ENCODE results near the gene TRAM2. TPM values are rescaled to one million over a fixed set of nuclear protein-coding genes. Genes with fewer than 3 reads are reported as not detected.

Gene TRAM2
- total and polyA plus RNA-seq, 2 of the 4 experiments (the other 2 are of a cell fraction), result 77.2 to 95.7 TPM

- H3K23ac ChIP-seq (ENCODE audit: low read depth, low read length), result no peak overlapping the region
- intact Hi-C loops (cut with micrococcal nuclease), result loop anchor here (5.0 to 10.0 kb wide), 2 partner anchors 72 to 1300 kb away; partner anchors contain the start of gene EFHC1
- peaks cover 15% of the 10 kb centered on the region for H3K9me1 ChIP-seq (ENCODE audit: insufficient read depth, low read length)
- H2BK5ac ChIP-seq (ENCODE audit: low read depth, low read length, poor library complexity, severe bottlenecking), result no peak overlapping the region
- in situ Hi-C loops (cut with MboI; ENCODE audit: low sequenced_read_pairs), result no loop called here
- ChIA-PET CTCF (no interaction called here), POLR2A (ENCODE audit: unreplicated experiment) (no interaction called here)
- ATAC-seq (ENCODE audit: low read depth) (no peak; the same call in 1 of the 2 replicates), DNase-seq (no peak)
- H3K9me3 ChIP-seq (ENCODE audit: control insufficient read depth, insufficient read depth, low read length), result 0 out of 2 replicates have a peak, but pooled peaks cover 2% of the 10 kb centered on the region
- no peak overlapping the region for H3K18ac ChIP-seq (ENCODE audit: low read depth, low read length)
- H3K4me3 ChIP-seq (ENCODE audit: insufficient read depth, low read depth, low read length), result no peak overlapping the region
- no peak overlapping the region for H3K4me2 ChIP-seq (ENCODE audit: low read depth, low read length)
- H3K79me1 ChIP-seq (ENCODE audit: low read depth in 1 of 2, low read length in 2 of 2), result peaks cover 7 to 26% of the 10 kb centered on the region in 2 experiments; a peak in 3 of 4 replicates
- H2BK15ac ChIP-seq (ENCODE audit: low read depth, low read length), result no peak overlapping the region
- no peaks in the 10 kb centered on the region for H3K27me3 ChIP-seq (ENCODE audit: control insufficient read depth, insufficient read depth, low read length)
- no peak overlapping the region for H2BK20ac ChIP-seq (ENCODE audit: low read depth, low read length)
- H3K56ac ChIP-seq (ENCODE audit: extremely low read depth, insufficient read depth, low read length), result no peak overlapping the region
- BruUV-seq (replicated peaks), result no TSS peak
- dilution Hi-C loops (cut with HindIII; ENCODE audit: low sequenced_read_pairs, unreplicated experiment), result no loop called here
- peaks cover 7% of the 10 kb centered on the region for H3K36me3 ChIP-seq (ENCODE audit: control insufficient read depth, insufficient read depth, low read length)
- no peak overlapping the region for H3K4ac ChIP-seq (ENCODE audit: low read depth, low read length)
- WGBS, 2 experiments (ENCODE audit: extremely low coverage in 2 of 2, insufficient read length in 1 of 2), result no CpG with 5 or more reads among the region's 7 CpGs
- H2AK9ac ChIP-seq (replicated peaks; ENCODE audit: low read depth, low read length, poor library complexity), result no peak overlapping the region
- no peak overlapping the region for H2AK5ac ChIP-seq (ENCODE audit: low read depth, low read length)
- no peak overlapping the region for H3K9ac ChIP-seq (ENCODE audit: low read depth, low read length)
- TF ChIP-seq USF2 (IDR thresholded peaks at IDR 0.05; ENCODE audit: low read depth, low read length) (no peak), POLR2A (IDR thresholded peaks at IDR 0.05; ENCODE audit: low read depth, low read length) (no peak), CEBPB (IDR thresholded peaks at IDR 0.05; ENCODE audit: low read depth, low read length) (no peak), MAZ (IDR thresholded peaks at IDR 0.05; ENCODE audit: borderline replicate concordance, low read depth, low read length) (no peak), MAFK (IDR thresholded peaks at IDR 0.05; ENCODE audit: low read depth, low read length) (no peak), RAD21 (IDR thresholded peaks at IDR 0.05; ENCODE audit: low read length) (no peak), SMC3 (IDR thresholded peaks at IDR 0.05; ENCODE audit: low read depth, low read length) (no peak), FOS (IDR thresholded peaks at IDR 0.05; ENCODE audit: low read depth, low read length) (no peak), RCOR1 (IDR thresholded peaks at IDR 0.05; ENCODE audit: insufficient replicate concordance, low read length) (no peak), MXI1 (IDR thresholded peaks at IDR 0.05; ENCODE audit: borderline replicate concordance, low read depth, low read length) (no peak), NFE2L2 (IDR thresholded peaks at IDR 0.05; ENCODE audit: low read depth, low read length) (no peak), RFX5 (IDR thresholded peaks at IDR 0.05; ENCODE audit: low read depth, low read length) (no peak), BHLHE40 (IDR thresholded peaks at IDR 0.05; ENCODE audit: low read depth, low read length) (no peak)
- TF ChIP-seq, protein P1, sequence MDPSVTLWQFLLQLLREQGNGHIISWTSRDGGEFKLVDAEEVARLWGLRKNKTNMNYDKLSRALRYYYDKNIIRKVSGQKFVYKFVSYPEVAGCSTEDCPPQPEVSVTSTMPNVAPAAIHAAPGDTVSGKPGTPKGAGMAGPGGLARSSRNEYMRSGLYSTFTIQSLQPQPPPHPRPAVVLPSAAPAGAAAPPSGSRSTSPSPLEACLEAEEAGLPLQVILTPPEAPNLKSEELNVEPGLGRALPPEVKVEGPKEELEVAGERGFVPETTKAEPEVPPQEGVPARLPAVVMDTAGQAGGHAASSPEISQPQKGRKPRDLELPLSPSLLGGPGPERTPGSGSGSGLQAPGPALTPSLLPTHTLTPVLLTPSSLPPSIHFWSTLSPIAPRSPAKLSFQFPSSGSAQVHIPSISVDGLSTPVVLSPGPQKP (IDR thresholded peaks at IDR 0.05; ENCODE audit: borderline replicate concordance, low read depth, low read length), result no peak
- TF ChIP-seq, protein P2, sequence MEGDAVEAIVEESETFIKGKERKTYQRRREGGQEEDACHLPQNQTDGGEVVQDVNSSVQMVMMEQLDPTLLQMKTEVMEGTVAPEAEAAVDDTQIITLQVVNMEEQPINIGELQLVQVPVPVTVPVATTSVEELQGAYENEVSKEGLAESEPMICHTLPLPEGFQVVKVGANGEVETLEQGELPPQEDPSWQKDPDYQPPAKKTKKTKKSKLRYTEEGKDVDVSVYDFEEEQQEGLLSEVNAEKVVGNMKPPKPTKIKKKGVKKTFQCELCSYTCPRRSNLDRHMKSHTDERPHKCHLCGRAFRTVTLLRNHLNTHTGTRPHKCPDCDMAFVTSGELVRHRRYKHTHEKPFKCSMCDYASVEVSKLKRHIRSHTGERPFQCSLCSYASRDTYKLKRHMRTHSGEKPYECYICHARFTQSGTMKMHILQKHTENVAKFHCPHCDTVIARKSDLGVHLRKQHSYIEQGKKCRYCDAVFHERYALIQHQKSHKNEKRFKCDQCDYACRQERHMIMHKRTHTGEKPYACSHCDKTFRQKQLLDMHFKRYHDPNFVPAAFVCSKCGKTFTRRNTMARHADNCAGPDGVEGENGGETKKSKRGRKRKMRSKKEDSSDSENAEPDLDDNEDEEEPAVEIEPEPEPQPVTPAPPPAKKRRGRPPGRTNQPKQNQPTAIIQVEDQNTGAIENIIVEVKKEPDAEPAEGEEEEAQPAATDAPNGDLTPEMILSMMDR (conservative IDR thresholded peaks at IDR 0.05; ENCODE audit: low read depth, low read length), result no peak
- no peak overlapping the region for H4K8ac ChIP-seq (ENCODE audit: low read depth in 2 of 2, low read length in 2 of 2)
- no peak overlapping the region for H3K14ac ChIP-seq (replicated peaks; ENCODE audit: low read depth, low read length)
- H2BK120ac ChIP-seq (ENCODE audit: low read depth, low read length), result no peak overlapping the region
- no peak overlapping the region for H2AFZ ChIP-seq (replicated peaks; ENCODE audit: low read length, poor library complexity)
- H3K27ac ChIP-seq (ENCODE audit: insufficient read depth, low read length), result no peak overlapping the region
- H3K4me1 ChIP-seq (ENCODE audit: control insufficient read depth, insufficient read depth, low read length), result peaks cover 8% of the 10 kb centered on the region
- H4K5ac ChIP-seq (ENCODE audit: low read depth, low read length), result no peak overlapping the region
- H4K91ac ChIP-seq (ENCODE audit: insufficient read depth, low read depth, low read length), result no peak overlapping the region
- no peaks in the 10 kb centered on the region for H4K20me1 ChIP-seq (ENCODE audit: insufficient read depth, low read length)
Observed at GRCh38 chr6:52494298-52495072, 82.4 kb downstream of the TRAM2 start.

Data from IMR-90 (cell line).